Adrenal gland (tissue), 12 donors: ENCODE data around the gene SPOP. TPM values are rescaled to one million over a fixed set of nuclear protein-coding genes. Genes with fewer than 3 reads are reported as not detected.

ENCODE experiments used
- DNase-seq, 7 donors: peaks; one replicate each; pipeline ENCODE4 v3.0.0-alpha.2; 2019 to 2020
- H3K27ac ChIP-seq, 5 donors: fragments of 200-600 bp; sonication (generic) in 4 of 5; 1 replicate in 3 of 5; 2 replicates in 2 of 5; pipeline versions ENCODE4 v1.5.1 to v1.8.0; 2016 to 2020; ENCODE audit warnings: mild to moderate bottlenecking in 1 of 5
- H3K27me3 ChIP-seq: fragments of 200-600 bp; 2 replicates; pipeline ENCODE4 v1.8.0; 2021
- H3K36me3 ChIP-seq, 2 donors: fragments of 200-600 bp; replicated peaks in 1 of 2; 1 replicate in 1 of 2; 2 replicates in 1 of 2; pipeline versions ENCODE4 v1.5.1 to v1.8.0; 2018 to 2022
- H3K4me1 ChIP-seq, 2 donors: fragments of 200-600 bp; replicated peaks in 1 of 2; 1 replicate in 1 of 2; 2 replicates in 1 of 2; pipeline versions ENCODE4 v1.5.1 to v1.8.0; 2018 to 2021
- H3K4me3 ChIP-seq, 4 donors: fragments of 200-600 bp; sonication (generic) in 3 of 4; one replicate each; pipeline ENCODE4 v1.5.1; 2016 to 2018
- H3K9me3 ChIP-seq, 3 donors: fragments of 200-600 bp; sonication (generic) in 1 of 3; replicated peaks in 1 of 3; 1 replicate in 2 of 3; 2 replicates in 1 of 3; pipeline versions ENCODE4 v1.5.1 to v1.8.0; 2016 to 2021
- POLR2A ChIP-seq, 2 donors: fragments of 450-650 bp; IDR thresholded peaks; one replicate each; pipeline ENCODE4 v1.6.1; 2017; ENCODE audit warnings: antibody characterized with exemption in 2 of 2, mild to moderate bottlenecking in 2 of 2, moderate library complexity in 1 of 2
- WGBS, 4 donors: extraction: QIAGEN DNeasy Blood & Tissue Kit in 2 of 4; methylation state at CpG; one replicate each; pipeline versions ENCODE4 v1.1.5 to v1.1.7; 2013 to 2017; 5-methylcytosine and 5-hydroxymethylcytosine counted together
- intact Hi-C, 2 donors: fragments of 100-400 bp; cut with DNase I; formaldehyde crosslinking; loops; one replicate each; pipeline versions ENCODE4 v1.14.1 to v1.15.0; 2022 to 2023
- polyA plus RNA-seq, 3 donors: library from polyadenylated mRNA; stranded (reverse); fragments of 200-250 nt in 2 of 3; fragments of 350-450 nt in 1 of 3; fragmentation: Illumina TruSeq in 1 of 3; extraction: RNeasy Lipid Tissue Mini Kit (QIAGEN cat#74804) in 1 of 3; gene quantifications; one replicate each; pipeline ENCODE4 v1.2.3, GENCODE V29; 2013 to 2014
- total RNA-seq, 9 donors: library from RNA; depleted of rRNA in 4 of 9; stranded (reverse); fragments of >200 nt in 4 of 9; fragments of 120-200 nt in 1 of 9; fragmentation: NEBNext Ultra II Directional in 1 of 9; extraction: Animal tissue kit (Norgen Biotek cat#: 25700) in 1 of 9; gene quantifications; one replicate each; pipeline versions ENCODE4 v1.1.0 to v1.2.4, GENCODE V29; 2013 to 2023
- TF ChIP-seq, protein P1 (sequence below), 6 experiments: fragments of 450-650 bp in 4 of 6; fragments of 200-600 bp in 2 of 6; sonication (generic) in 1 of 6; IDR thresholded peaks; 1 replicate in 5 of 6; 2 replicates in 1 of 6; pipeline versions ENCODE4 v1.5.1 to v1.8.0; 2016 to 2021; ENCODE audit warnings: antibody characterized with exemption in 6 of 6, mild to moderate bottlenecking in 2 of 6, moderate library complexity in 1 of 6
- donor health status: healthy with polysubstance abuse.
- donor health status: Bipolar disorder and iron deficiency.
- donor health status: DM: yes; HTN: yes; CAD: no.
- donor health status: DM: no; HTN: no; CAD: no.
- donor health status: DM: no; HTN: no; CAD: no.
- donor health status: DM: yes; HTN: yes; CAD: no.

The SPOP gene
- total and polyA plus RNA-seq, 12 donors: 22.4 to 86.4 (median 57.6) TPM

DNA sequence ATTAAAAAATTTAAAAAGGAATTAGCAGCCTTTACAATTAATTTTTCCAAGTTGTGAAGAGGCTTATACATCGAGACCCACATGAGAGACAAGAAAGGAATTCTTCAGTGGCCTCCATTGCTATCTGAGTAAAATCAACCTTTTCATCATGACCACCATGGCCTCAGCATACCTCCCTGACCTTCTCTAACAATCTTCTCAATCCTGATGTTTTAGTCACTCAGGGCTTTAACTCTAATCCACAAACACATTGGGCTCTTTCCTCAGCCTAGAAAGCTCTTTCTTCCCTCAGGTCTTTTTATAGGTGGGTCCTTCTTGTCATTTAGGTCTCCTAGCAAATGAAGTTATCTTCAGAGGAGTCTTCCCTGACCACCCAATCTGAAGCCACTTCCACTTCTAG, 46.4 kb downstream of the SPOP start:
- Histone ChIP-seq H3K4me3 (no peak overlapping the region), H3K27me3 (no peaks in the 10 kb centered on the region), H3K27ac (no peak overlapping the region), H3K4me1 (peaks cover 31 to 82% of the 10 kb centered on the region in 2 donors), H3K9me3 (no peaks in the 10 kb centered on the region), H3K36me3 (no peaks in the 10 kb centered on the region)
- intact Hi-C loops: no loop called here
- TF ChIP-seq, protein P1, sequence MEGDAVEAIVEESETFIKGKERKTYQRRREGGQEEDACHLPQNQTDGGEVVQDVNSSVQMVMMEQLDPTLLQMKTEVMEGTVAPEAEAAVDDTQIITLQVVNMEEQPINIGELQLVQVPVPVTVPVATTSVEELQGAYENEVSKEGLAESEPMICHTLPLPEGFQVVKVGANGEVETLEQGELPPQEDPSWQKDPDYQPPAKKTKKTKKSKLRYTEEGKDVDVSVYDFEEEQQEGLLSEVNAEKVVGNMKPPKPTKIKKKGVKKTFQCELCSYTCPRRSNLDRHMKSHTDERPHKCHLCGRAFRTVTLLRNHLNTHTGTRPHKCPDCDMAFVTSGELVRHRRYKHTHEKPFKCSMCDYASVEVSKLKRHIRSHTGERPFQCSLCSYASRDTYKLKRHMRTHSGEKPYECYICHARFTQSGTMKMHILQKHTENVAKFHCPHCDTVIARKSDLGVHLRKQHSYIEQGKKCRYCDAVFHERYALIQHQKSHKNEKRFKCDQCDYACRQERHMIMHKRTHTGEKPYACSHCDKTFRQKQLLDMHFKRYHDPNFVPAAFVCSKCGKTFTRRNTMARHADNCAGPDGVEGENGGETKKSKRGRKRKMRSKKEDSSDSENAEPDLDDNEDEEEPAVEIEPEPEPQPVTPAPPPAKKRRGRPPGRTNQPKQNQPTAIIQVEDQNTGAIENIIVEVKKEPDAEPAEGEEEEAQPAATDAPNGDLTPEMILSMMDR (IDR thresholded peaks at IDR 0.05): no peak
- WGBS, 4 donors: 94 to 100% (median 96%) methylated on average over 1 of the region's 1 CpG
- no peak for DNase-seq

DNA sequence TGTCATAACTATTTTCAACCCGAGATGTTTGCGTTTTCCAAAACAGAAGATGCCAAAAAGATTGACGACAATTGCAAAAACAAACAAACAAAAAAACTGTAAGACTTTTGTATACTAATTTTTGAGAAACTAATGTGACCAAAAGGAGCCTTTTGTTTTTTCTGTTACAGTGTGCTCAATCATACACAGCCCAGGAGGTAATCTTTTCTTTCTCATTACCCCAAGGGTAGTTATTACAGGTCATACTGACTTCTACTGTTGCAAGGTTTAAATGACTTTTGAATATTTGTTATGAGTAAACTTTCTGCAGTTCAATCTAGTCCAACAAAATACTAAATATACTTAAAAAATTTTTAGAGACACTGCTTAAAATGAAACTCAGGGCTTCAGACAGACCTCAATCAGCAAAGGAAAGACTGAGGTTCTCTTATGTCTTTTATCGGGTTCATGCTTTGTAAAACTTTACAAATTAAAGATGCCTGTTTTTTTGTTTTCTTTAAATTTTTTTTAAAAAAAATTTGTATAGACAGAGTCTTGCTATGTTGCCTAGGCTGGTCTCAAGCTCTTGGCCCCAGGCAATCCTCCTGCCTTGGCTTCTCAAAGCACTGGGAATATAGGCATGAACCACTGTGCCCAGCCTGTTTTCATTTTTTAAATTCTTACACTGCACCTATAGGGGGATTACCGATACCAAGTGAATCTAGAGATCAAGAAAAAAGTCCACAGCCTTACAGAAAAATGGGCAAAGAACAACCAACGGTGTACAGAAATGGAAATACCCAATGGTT, 47.6 kb downstream of the SPOP start:
- TF ChIP-seq POLR2A (IDR thresholded peaks at IDR 0.05): no peak
- TF ChIP-seq, protein P1 (IDR thresholded peaks at IDR 0.05): no peak
- H3K27me3 ChIP-seq: no peaks in the 10 kb centered on the region
- intact Hi-C loops: no loop called here

DNA sequence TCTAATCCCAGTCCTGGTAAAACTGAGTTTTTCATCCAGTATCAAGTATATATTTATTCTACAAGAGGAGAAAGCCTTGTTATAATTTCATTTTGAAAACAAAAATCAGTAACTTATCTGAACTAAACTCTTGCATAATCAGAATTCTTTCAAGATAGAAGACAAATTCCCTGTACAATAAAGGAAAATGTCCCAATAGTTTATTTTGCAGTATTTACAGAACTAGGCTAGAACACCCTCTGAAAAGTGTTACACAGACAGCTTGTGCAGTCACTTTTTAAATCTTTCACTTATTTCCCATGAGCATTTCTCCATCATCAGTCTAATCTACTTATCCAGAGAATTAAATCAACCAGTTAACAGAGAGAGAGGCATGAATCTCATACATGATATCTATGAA, 48.5 kb downstream of the SPOP start:
- Histone ChIP-seq H3K9me3 (no peaks in the 10 kb centered on the region), H3K36me3 (peaks cover 0 to 3% of the 10 kb centered on the region in 2 donors), H3K27ac (peak overlapping the region in 1 of 5 donors; percentile 3), H3K4me1 (peaks cover 22 to 72% of the 10 kb centered on the region in 2 donors), H3K4me3 (no peak overlapping the region), H3K27me3 (no peaks in the 10 kb centered on the region)
- no peak for DNase-seq
- TF ChIP-seq, protein P1 (IDR thresholded peaks at IDR 0.05): no peak
- TF ChIP-seq POLR2A (IDR thresholded peaks at IDR 0.05): no peak
- intact Hi-C loops: loop anchor here in 1 of 2 donors (10.0 kb wide), 1 partner anchor 55 kb away; no protein-coding TSS in a partner anchor

More for the DNA sequence above, 47.6 kb downstream of the SPOP start:
- no peak overlapping the region for H3K27ac ChIP-seq
- no peak for DNase-seq
- no peak overlapping the region for H3K4me3 ChIP-seq
- peaks cover 30 to 71% of the 10 kb centered on the region in 2 donors for H3K4me1 ChIP-seq
- H3K36me3 ChIP-seq: peaks cover 0 to 3% of the 10 kb centered on the region in 2 donors
- H3K9me3 ChIP-seq: no peaks in the 10 kb centered on the region
- 72 to 83% (median 79%) methylated on average over 6 of the region's 6 CpGs for WGBS, 4 donors

DNA sequence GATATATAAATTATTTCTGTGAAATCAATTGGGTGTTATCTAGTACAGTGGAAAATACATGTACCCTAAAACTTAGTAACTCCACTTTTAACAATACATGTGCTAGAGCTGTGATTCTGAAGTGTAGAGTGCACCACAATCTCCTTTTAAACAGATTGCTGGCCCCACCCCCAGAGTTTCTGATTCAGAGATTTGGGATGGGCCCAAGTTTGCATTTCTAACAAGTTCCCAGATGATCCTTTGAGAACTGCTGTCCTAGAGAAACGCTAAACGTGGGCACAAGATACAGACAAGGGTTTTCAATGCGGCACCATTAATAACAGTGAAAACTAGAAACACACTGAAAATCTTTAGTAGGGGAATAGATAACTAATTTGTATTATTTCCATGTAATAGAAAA, 53.0 kb downstream of the SPOP start:
- WGBS, 4 donors: 37 to 53% (median 43%) methylated on average over 3 of the region's 3 CpGs
- H3K27me3 ChIP-seq: no peaks in the 10 kb centered on the region
- H3K4me3 ChIP-seq: no peak overlapping the region
- peak in 3 of 7 donors; percentile 38 to 50 (median 44) for DNase-seq
- no peak overlapping the region for H3K27ac ChIP-seq
- TF ChIP-seq POLR2A (IDR thresholded peaks at IDR 0.05): no peak
- TF ChIP-seq, protein P1 (IDR thresholded peaks at IDR 0.05): no peak
- intact Hi-C loops: loop anchor here in 1 of 2 donors (10.0 kb wide), 1 partner anchor 60 kb away; no protein-coding TSS in a partner anchor
- peaks cover 0 to 33% of the 10 kb centered on the region in 2 donors for H3K4me1 ChIP-seq
- peaks cover 0 to 29% of the 10 kb centered on the region in 2 donors for H3K36me3 ChIP-seq
- no peaks in the 10 kb centered on the region for H3K9me3 ChIP-seq
